GM19324 (cell line): ENCODE data around the gene ADCY7.

Experiments
- ATAC-seq: cut with Tn5 transposase; IDR thresholded peaks from one replicate; pipeline ENCODE4 v1.9.1; 2021; ENCODE audit warnings: mild to moderate bottlenecking, moderate library complexity; ENCODE audit not compliant: unreplicated experiment, low FRiP score

The ADCY7 gene

DNA sequence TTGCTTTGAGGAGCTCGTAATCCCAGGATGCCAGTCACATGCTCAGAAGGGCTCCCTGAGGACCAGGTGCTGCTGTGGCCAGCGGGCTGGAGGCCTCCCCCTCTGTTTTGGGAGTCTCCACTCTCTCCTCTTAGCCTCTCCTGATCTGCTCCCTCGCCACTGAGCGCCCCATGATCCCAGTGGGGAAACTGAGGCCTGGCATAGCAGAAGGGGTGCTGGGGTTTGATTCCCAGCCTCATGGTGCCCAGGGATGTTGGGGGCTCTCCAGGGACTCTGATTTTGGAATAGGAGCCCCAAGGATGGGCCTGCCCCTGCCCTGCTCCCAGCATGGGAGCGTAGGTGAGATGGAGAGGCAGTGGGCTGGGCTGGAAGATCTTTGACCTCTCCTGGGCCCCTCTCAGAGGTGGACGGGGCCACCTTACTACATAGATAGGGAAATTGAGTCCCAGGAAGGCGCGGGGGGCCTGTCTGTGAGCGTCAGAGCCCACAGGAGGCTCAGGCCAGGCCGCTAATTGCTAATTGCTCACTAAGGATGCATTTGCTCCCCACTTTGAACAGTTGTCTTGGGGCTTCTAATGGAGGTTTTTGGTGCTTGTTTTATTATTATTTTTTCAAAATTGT lies 525 bp upstream of the ADCY7 start:
- no peak for ATAC-seq

GRCh38 chr16:50267151-50267631 lies 840 bp downstream of the ADCY7 start:
- ATAC-seq = no peak

- ATAC-seq = no peak
These were observed 1.3 kb downstream of the ADCY7 start for GRCh38 chr16:50267651-50268050.

DNA sequence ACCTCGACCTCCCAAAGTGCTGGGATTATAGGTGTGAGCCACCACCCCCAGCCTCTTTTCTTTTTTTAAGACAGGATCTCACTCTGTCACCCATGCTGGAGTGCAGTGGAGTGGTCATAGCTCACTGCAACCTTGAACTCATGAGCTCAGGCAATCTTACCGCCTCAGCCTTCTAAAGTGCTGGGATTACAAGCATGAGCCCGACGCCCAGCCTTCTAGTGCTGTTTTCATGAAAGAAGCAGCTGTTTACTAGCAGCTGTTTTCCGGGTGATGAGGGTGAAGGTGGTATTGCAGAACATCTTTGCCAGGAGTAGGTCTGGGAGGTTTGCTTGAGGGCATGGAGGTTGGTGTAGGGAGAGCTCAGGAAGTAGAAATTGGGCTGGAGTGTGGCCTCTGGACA lies 2.0 kb downstream of the ADCY7 start:
- no peak for ATAC-seq

DNA sequence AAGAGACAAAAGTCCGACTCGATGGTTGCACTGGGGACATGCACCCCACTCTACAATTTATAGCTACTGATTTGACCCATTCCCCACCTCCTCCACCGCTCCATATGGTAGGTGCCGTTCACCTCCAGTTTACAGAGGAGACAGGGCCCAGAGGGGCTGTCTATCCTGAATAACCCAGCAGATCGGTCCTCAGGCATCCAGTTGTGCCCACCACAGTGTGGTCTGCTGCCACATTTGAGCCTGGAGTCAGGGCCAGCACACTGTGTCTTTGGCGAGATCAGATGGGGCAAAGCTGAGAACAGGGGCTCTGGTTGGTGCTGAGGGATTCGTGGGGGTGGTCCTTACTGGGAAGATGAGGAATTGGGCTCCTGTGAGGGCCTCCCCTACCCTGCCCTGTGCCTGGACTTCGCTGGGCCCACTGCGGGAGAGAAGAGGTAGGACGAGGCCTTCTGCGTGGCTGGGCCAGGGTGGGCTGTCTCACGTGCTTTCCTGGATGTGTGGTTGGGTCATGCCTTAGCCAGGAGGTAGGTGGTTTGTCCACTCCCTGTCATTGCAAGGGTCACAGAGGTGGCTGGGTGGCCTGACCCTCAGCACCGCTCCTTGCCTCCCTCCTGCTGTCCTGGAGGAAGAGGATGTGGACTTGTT lies 2.8 kb downstream of the ADCY7 start:
- ATAC-seq = no peak

- no peak for ATAC-seq
These were observed 3.6 kb downstream of the ADCY7 start for GRCh38 chr16:50269769-50270509.

GRCh38 chr16:50270510-50271147 lies 4.3 kb downstream of the ADCY7 start:
- ATAC-seq = no peak

GRCh38 chr16:50271148-50272041 lies 5.0 kb downstream of the ADCY7 start:
- ATAC-seq = no peak

GRCh38 chr16:50272111-50272571 lies 5.8 kb downstream of the ADCY7 start:
- ATAC-seq = no peak

- ATAC-seq = no peak
These were observed 6.5 kb downstream of the ADCY7 start for GRCh38 chr16:50272687-50273381.

DNA sequence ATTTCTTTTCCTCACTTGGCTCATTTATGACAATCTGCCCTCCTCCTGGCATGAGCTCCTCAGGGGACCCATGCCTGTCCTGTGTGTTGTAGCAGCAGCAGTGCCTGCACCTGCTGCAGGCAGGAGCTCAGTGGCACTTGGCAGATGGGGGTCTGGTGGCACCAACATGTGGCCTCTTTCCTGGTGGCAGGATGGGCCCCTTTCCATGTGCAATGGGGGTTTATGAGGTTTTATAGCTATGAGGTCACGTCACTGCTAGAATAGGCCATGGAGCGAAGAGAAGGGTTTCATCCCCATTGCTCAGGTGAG lies 7.0 kb downstream of the ADCY7 start:
- no peak for ATAC-seq

GRCh38 chr16:50273888-50274325 lies 7.6 kb downstream of the ADCY7 start:
- peak; percentile 69 for ATAC-seq

- ATAC-seq = peak; percentile 19
These were observed 8.2 kb downstream of the ADCY7 start for GRCh38 chr16:50274326-50275097.

GRCh38 chr16:50275098-50275415 lies 8.7 kb downstream of the ADCY7 start:
- no peak for ATAC-seq

DNA sequence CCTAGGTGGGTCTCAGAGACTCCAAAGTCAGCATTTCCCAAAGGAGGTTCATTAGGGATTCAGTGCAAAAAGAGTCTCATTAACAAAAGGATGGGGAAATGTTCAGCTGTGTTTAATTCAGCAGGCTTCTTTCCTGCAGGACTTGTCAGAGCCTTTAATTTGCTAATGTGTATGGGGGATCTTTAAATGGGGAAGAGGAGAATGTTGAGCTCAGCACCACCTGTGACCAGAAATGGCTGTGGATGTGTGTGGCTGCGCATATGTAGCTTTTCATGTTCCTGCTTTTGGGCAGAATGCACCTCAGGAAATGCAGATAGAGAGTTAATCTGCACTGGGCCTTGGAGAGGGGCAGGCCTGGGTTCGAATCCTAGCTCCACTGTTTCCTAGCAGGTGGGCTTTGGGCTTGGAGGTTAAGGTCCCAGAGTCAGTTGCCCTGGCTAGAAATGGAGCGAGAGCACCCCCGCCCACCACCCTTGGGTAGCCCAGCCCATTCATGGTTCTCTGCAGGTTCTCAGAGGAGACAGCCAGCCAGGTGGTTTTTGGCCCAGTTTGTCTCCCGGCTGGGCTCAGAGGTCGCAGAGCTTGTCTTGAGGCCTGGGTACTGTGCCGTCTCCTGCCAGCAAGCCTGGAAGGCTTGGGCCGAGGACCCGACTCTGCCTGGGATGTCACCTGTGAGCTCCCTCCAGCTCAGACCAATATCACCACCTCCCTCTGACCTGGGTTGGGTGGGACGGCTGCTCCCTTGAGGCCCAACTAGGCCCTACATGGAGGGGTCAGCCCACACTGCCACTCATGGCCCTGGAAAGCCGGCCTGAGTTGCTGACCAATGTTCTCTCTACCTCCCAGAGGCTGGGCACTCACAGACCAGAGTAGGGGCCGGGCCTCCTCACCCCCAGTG lies 9.3 kb downstream of the ADCY7 start:
- no peak for ATAC-seq

DNA sequence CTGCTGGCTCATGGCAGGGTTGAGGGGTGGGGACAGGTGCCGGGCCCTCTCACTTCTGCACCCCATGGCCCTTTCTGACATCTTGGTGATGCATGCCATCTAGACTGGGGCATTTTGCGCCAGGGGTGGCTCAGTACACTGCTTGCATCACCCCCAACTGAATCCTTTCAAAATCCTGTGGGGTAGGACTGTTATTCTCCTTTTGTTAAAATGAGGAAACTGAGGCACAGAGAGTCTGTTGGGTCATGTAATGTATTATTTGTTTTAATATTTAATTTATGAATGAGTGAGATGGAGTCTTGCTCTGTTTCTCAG lies 9.9 kb downstream of the ADCY7 start:
- no peak for ATAC-seq

DNA sequence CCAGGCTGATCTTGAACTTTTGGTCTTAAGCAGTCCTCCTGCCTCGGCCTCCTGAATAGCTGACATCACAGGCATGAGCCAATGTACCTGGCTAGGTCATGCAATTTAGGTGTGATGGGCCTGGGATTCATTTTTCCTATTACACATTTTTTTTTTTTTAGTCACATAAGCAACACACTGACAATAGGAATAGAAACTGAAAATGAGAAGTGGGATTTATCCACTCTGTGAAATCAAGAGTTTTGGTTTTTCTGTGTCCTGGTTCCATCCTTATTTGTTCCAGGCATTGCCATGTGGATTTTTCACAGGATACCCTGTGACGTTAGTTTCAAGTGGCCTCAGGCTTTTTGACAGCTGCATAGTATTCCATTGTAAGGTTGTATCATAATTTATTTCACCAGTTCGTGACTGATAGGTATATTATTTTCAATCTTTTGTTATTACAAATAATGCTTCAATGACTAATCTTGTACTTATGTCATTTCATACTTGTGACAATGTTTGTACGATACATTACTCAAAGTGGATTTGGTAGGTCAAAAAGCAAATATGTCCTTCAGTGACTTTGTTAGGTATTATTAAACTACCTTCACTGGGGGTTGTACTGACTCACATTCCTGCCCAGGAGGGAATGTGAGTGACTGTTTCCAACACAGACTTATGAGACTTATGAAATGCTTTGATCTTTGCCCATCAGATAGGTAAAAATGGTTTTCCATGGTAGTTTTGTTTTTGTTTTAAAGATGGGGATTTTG lies 10.6 kb downstream of the ADCY7 start:
- no peak for ATAC-seq

- ATAC-seq = no peak
These were observed 11.9 kb downstream of the ADCY7 start for GRCh38 chr16:50278251-50278650.
